GM21390 (cell line): ENCODE data around the gene SLC36A1.
"Not testable (repeated sequence)": the region's sequence is repeated elsewhere in the genome, so short reads cannot be mapped to it uniquely, and the experiment has no call there.

Experiments used
- ATAC-seq: cut with Tn5 transposase; IDR thresholded peaks from one replicate; pipeline ENCODE4 v1.9.1; 2021; ENCODE audit not compliant: unreplicated experiment

The SLC36A1 gene

GRCh38 chr5:151483176-151483575, 35.8 kb downstream of the SLC36A1 start:
- ATAC-seq: no peak

GRCh38 chr5:151483647-151484046, 36.2 kb downstream of the SLC36A1 start:
- ATAC-seq: no peak

DNA sequence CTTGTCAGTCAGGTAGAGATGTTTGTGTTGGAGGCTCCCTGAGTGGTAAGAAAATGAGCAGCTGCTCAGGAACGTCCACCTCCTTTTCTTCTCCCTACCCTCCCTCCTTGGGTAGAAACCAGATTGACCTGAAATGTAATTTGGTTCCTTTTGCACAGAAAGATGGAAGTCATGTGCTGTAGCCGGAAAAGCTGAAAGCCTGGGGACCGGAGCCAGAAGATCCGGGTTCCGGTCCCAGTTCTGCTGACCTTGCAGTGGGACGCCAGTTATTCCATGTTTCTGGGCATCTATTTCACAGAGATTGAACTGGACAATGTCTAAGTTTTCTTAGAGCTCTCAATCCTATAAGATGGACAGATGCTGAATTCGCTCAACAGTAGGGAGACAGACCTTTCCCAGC, 40.1 kb downstream of the SLC36A1 start:
- no peak for ATAC-seq

GRCh38 chr5:151490627-151491026, 43.2 kb downstream of the SLC36A1 start:
- no peak for ATAC-seq

DNA sequence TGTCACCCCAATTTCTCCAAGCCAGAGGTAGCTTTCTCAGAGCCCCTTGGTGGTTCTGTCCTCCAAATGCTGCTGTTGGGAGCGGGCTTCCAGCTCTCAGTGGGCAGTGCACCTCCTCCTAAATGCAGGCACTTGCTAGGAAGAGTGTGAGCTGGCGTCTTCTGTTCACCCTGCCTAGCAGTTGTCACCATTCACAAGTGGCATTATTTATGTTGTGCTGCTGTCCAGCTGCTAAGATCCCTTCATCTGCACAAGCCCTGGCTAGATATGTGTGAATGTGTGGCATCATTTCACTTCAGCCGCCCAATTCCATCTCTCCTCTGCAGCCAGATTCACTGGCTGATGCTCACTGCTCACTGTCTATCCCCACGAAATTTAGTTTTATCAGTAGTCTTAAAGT, 43.7 kb downstream of the SLC36A1 start:
- ATAC-seq: no peak

DNA sequence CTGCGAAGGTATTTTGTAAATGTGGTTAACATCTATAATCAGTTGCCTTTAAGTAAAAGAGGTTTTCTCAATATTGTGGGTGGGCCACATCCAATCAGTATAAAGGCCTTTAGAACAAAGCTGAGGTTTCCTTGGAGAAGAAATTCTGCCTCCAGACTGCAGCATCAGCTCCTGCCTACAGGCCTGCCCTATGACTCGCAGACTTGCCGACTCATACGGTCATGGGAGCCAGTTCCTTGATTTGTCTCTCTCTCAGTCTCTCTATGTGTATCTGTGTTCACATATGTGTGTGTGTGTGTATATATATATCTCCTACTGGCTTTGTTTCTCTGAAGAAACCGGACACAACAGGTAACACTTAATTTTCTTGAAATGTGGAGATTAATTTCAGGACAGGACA, 45.3 kb downstream of the SLC36A1 start:
- ATAC-seq: no peak

DNA sequence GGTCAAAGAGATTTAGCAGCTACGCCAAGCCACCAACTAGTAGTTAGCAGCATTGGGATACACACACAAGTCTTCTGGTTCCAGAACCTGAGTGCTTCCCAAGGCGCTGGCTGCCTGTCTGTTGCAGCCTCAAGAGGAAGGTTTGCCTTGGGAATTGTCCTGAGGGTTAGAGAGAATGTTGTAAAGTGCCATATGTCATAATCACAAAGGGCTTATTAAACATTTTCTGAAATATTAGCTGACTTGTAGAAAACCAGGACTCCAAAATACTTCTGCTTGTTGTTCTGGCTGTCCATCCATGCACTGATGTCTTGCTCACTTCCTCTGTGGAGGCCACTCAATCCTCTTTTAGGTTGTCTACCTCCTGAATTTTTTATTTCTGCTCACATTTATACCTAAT, 46.3 kb downstream of the SLC36A1 start:
- ATAC-seq: no peak

GRCh38 chr5:151495320-151495719, 47.9 kb downstream of the SLC36A1 start:
- no peak for ATAC-seq

DNA sequence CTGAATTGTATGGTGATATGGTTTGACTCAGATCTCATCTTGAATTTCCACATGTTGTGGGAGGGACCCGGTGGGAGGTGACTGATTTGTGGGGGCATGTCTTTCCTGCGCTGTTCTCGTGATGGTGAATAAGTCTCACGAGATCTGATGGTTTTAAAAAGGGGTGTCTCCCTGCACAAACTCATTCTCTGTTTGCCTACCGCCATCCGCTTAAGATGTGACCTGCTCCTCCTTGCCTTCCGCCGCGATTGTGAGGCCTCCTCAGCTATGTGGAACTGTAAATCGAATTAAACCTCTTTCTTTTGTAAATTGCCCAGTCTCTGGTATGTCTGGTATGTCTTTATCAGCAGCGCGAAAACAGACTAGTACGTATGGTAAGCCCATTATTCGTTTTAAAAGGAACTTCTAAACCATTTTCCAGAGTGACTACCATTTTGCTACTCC, 48.7 kb downstream of the SLC36A1 start:
- ATAC-seq: no peak

- ATAC-seq: no peak
These were observed 50.1 kb downstream of the SLC36A1 start for GRCh38 chr5:151497391-151498002.

- no peak for ATAC-seq
These were observed 51.2 kb downstream of the SLC36A1 start for GRCh38 chr5:151498395-151499155.

DNA sequence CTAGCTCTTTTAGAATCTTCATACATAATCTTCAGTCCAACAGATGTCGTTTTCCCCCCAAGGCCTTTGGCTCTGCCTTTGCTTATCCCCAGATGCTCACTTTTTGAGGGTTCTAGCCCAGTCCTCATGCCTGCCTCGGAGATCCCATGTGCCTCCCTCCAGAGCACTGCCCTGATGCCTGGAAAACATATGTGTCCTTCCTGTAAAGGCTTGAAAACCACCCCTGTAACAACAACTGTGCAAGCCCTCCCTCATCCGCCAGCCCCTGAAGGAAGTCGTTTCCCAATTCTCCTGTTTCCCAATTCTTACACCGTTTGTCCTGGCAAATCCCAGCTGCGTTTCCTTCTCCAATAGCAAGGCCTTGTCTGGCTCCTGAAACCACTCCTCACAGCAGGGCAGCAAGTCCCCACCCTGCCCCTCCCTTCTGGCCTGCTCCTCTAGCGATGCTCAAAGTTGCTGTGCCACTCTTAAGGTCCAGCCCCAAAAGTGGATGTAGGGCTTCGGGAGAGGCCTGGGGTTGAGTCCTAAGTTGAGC, 52.2 kb downstream of the SLC36A1 start:
- no peak for ATAC-seq

- ATAC-seq: no peak
These were observed 56.6 kb downstream of the SLC36A1 start for GRCh38 chr5:151504006-151504405.

DNA sequence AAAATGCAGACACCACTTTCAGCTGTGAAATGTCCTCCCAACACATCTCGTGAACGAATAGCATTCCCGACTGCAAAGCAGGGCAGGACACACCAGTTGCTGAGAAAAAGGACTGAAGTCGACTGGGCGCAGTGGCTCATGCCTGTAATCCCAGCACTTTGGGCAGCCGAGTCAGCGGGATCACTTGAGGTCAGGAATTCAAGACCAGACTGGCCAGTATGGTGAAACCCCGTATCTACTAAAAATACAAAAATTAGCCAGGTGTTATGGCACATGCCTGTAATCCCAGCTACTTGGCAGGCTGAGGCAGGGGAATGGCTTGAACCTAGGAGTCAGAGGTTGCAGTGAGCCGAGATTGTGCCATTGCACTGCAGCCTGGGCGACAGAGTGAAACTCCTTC, 60.9 kb downstream of the SLC36A1 start:
- ATAC-seq: not testable (repeated sequence)

DNA sequence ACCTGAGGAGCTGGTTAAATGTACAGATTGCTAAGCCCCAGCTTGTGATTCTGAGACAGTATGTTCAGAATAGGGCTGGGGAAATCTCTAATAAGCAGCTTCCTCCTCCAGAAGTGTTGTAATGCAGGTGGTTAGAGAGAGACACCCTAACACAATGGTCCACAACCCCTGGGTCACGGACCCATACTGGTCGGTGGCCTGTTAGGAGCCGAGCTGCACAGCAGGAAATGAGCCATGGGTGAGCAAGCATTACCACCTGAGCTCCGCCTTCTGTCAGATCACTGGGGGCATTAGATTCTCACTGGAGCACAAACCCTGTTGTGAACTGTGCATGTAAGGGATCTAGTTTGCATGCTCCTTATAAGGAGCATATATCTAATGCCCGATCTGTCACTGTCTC, 61.8 kb downstream of the SLC36A1 start:
- ATAC-seq: no peak

DNA sequence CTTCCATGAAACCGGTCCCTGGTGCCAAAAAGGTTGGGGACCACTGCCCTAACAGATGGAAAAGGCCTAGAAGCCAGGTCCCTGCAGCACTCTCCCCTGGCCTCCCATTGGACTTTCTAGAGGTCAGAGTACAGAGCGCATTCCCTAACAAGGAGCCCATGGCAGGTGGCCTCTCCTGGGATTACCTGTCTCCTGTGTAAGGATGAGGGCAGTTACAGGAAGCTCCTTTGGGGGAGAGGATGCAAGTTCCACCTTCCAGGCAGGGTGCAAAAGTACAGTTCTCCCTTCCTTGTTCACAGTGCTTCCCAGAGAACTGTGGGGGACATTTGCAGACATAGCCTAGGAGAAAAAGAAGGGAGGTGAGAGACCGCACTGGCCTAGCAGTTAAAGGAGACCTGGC, 62.4 kb downstream of the SLC36A1 start:
- ATAC-seq: no peak

DNA sequence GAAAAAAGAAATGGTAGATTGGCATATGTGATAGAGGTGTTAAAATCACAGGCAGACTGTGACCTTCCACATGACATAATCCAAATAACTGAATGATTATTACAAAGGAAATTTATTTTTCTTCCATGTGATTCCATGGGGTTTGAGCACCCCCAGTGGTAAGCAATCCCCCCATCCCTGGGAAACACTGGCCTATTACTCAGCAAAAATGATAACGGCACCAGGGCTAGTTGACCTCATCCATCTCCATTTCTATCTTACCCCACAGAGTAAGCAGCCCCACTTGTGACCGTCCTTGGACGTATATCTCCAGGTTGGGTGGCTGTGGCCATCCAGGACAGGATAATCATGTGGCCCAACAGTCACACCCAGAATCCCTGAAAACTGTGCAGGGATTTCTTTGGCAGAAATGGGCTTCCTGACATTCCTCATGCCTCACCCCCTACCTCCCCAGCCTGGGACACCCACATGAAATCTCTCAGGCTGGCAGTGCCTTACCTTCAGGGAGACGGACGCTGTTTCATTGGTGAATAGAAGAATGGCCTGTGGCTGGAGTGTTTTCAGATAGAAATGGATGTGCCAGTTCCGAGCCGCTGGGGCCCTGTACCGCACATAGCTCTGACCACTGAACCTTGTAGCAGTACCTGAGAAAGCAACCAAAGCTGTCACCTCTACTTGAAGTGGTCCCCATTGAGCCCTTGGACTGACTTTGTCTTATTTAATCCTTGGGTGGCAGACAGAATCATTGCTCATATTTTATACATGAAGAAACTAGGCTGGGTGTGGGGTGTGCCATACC, 69.9 kb downstream of the SLC36A1 start:
- ATAC-seq: no peak

- ATAC-seq: no peak
These were observed 72.9 kb downstream of the SLC36A1 start for GRCh38 chr5:151520294-151520693.

- ATAC-seq: no peak
These were observed 74.8 kb downstream of the SLC36A1 start for GRCh38 chr5:151522226-151522625.

DNA sequence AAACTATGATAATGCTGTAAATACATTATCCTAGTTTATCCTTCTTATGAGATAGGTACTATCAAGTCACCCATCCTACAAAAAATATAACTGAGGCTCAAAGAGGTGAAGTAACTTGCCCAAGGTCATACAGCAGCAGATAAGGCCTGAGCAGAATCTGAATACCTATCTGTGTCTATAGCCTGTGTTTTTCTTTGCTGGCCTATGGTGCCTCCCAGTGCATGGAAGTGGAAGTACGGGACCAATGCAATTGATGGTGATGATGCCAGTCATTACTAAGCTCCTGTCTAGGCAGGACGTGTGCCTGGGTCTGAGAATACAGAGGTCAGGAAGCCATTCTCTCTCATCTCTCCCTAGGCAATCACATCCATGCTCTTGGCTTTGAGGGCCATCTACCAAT, 75.9 kb downstream of the SLC36A1 start:
- peak; percentile 94 for ATAC-seq

DNA sequence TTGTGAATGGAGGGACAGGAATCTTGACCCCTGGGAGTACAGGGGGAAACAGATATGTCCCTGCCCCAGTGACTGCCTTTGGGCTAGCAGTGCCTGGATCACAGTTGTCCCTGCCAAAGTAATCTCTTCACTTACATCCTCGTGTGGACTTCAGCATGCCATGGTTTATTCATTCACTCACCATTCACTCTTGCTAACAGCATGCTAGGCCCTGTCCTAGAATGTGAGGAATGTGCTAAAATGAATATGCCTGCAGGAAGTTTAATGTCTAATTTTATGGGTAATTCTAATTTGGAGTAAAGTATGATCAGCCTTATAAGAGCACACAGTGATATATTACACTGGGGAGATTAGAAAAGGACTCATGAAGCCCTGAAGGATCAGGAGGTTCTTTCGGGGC, 80.8 kb downstream of the SLC36A1 start:
- no peak for ATAC-seq

DNA sequence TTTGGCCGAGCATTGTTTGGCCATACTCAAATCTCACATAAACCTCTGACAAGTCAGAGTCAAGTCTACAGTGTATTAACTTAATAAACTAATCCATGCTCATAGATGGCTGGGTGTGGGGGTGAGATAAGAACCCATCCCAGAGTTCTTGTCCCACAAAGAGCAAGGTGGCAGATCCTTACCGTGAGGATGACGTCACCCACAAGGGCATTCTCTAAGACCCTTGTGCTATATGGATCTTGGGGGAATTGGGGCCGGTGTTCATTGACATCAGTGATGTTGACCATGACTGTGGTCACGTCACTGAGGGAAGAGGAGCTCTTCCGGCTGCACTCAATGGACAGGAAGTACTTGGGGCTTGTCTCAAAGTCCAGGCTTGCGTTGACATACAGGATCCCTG, 81.6 kb downstream of the SLC36A1 start:
- no peak for ATAC-seq
